HG03045 (cell line): ENCODE measurements around the gene TM9SF2.

Experiments
- ATAC-seq: cut with Tn5 transposase; IDR thresholded peaks from one replicate; pipeline ENCODE4 v1.9.1; 2021; ENCODE audit warnings: mild to moderate bottlenecking, moderate library complexity; ENCODE audit not compliant: unreplicated experiment

Gene TM9SF2

DNA sequence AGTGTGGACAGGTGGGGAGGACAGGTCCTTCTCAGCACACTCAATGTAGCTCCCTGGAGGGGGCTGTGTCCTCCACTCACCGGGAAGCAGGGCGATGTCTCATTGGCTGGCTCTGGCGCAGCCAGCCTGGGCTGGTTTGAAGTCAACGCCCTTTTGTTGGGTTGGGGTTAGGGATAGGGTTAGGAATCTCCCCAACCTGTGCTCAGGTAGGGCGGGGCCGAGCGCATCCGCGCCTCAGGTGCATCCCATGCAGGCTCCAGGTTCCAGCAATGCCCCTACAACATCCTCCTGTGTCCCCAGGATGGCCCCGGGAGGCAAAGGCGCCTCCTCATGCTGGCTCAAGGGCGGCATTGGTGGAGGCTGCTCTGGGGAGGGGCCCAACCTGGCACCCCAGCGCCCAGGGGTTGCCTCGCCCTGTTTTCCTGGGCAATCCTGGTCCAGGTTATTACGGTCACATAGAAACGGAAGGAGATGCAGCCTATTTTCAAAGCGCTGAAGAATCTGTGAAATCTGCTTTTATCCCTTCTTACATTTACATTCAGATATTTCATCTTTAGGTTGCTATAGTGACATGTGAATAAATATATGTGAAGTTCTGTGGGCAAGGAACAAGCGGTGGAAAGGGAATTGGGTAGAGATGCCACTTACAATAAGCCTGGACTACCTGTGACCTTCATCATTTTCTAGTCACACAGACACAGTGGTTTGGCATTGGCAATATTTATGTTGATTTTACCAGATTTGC lies 74.3 kb downstream of the TM9SF2 start:
- no peak for ATAC-seq

DNA sequence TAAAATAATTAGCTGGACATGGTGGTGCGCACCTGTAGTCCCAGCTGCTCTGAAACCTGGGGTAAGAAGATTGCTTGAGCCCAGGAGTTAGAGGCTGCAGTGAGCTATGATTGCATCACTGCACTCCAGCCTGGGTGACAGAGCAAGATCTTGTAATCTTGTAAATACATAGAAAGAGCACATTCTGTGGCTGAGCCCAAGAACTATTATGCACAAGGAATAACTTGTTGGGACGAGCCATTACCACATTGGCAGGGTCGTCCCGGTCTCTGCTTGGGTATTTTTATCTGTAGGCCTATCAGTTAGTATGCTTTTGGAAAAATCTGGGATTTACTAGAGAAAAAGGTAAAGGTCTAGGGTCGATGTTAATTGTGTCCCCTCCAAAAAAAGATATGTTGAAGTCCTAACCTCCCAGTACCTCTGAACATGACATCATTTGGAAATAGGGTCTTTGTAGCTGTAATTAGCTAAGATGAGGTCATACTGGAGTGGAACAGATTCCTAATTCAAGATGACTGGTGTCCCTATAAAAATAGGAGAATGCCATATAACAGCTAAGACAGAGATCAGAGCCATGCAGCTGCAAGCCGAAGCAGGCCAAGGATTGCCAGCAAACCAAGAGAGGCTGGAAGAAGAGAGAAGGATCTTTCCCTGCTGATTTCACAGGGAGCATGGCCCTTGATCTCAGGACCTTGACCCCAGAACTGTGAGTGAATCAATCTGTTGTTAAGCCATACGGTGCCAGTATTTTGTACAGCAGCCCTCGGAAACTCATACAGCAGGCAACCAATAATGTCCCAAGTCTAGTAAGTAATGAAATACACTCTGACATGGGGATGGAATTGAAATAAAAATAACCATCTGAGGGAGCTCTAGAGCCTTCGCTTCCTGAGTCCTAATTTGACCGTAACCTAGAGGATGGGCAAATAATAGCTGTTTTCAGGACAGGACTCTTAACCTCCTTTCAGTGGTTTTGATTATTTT lies 77.0 kb downstream of the TM9SF2 start:
- no peak for ATAC-seq

DNA sequence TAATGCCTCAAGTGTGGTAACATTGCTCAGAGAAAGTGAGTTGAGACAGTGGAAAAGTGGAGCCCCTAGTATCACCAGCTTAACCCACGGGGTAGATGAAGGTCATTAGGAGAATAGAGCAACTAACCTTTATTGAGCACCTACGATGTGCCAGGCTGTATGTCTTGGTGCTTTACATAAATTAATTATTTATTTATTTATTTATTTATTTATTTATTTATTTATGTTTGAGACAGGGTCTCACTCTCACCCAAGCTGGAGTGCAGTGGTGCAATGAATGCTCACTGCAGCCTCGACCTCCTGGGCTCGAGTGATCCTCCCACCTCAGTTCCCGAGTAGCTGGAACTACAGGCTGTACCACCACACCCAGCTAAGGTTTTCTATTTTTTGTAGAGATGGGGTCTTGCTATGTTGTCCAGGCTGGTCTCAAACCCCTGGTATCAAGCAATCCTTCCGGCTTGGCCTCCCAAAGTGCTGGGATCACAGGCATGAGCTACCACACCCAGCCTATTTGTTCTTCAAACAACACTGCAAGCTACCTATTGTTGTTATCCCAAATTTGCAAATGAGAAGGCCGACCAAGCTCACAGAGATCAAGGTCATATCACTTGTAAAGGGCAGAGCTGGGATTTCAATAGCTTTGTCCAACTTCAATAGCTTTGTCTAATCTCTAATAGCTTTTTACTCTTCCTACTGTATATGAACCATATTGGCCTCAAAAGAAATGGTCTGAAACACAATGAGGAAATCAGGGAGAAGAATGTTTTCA lies 79.4 kb downstream of the TM9SF2 start:
- ATAC-seq = no peak

DNA sequence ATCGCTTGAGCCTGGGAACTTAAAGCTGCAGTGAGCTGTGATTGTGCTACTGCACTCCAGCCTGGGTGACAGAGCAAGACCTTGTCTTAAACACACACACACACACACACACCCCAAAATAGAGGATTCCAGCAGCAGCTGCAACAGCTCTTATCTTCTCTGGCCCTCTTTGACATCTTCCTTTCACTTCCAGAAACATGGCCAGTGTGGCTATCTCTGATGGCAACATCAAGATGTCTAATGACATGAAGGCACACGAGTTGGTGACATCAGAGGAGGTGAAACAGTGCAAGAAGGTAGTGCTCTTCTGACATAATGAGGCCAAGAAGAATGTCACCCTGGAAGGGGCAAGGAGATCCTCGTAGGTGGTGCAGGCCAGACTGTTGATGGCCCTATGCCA lies 81.2 kb downstream of the TM9SF2 start:
- ATAC-seq = no peak

DNA sequence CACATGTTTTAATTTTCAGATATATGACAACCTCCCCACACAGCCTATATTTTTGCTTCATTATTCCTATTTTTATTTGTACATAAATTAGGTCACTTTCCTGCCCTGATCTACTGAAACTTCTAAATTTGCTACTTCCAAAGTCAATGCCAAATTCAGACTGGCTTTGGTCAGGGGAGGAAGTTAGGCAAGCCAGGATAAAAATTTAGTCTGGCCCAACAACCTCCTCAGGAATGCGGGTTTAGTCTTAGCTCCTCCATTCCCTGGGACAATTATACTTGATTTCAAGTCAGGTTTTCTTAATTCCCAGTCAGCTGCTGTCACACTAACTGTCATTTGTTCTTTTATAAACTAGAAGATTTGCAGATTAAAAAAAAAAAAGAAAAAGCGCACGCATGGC lies 84.3 kb downstream of the TM9SF2 start:
- ATAC-seq = no peak

DNA sequence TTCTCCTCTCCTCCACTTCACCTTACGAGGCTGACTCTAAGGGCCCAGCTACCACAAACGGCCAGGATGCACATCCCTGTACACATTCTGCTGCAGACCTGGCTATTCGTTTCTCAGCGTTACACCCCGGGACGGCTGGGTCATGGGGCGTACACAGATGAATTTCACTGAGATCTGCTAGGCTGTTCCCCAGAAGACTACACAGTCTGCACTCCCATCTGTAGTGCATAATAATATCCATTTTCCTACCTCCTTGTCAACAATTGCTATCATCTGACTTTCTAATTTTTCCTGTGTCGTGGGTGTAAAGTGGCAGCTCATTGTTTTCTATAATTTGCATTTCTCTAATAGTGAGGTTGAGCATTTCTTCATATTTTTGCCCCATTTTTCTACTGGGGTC lies 85.7 kb downstream of the TM9SF2 start:
- ATAC-seq = no peak

DNA sequence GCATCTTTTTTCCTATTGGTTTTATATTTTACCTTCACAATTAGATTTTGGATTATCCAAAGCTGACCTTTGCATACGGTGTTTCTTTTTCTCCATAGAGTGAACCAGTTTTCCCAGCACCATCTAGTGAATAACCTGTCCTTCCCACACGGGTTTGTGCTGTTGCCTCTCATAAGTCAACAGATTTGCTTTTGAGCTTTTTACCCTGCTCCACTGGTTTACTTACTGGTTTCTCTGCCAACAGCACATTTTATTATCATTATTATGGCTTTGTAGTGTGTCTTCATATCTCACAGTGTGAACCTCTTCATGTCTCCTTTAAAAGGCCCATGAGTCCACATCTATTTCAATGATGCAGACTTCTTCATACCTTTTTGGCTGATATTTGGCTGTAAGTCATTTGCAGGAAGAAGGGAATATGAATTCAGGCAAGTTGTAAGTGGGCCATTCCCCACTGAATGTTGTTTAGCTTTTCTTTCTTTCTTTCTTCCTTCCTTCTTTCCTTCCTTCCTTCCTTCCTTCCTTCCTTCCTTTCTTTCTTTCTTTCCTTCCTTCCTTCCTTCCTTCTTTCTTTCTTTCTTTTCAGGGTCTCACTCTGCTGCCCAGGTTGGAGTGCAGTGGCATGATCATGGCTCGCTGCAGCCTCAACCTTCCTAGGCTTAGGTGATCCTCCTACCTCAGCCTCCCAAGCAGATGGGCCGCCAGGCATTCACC lies 86.8 kb downstream of the TM9SF2 start:
- ATAC-seq = no peak

DNA sequence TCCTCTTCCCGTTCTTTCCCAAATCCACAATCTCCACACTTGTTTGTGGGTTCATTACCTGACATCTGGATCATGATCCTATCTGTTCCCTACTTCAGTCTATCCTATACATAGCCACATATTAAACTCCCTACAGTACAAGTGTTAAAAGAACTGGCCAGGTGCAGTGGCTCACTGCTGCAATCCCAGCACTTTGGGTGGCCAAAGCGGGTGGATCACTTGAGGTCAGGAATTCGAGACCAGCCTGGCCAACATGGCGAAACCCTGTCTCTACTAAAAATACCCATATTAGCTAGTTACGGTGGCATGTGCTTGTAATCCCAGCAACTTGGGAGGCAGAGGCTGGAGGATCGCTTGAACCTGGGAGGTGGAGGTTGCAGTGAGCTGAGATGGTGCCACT lies 88.3 kb downstream of the TM9SF2 start:
- ATAC-seq = no peak

DNA sequence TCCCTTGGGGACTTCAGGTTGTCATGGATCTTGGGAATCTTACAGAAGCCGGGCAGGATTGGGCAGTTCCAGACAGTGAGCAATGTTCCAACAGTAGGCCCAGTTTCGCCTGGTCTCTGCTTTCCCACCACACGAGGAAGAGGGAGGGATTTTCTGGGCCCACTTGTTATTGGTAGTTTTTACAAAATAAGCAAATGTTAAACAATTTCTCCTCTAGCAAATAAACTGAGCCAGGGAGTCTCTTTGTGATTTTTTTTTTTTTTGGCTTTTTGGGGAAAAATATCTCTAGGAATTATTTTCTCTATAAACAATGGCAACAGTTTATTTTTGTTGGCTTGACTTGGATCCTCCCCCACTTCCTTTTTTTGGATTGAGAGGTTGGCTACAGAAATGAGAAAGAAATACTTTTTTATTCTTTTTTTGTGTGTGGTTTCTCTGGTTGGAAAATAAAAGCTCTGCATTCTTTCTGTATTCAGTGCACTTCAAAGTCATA lies 89.3 kb downstream of the TM9SF2 start:
- ATAC-seq = no peak

DNA sequence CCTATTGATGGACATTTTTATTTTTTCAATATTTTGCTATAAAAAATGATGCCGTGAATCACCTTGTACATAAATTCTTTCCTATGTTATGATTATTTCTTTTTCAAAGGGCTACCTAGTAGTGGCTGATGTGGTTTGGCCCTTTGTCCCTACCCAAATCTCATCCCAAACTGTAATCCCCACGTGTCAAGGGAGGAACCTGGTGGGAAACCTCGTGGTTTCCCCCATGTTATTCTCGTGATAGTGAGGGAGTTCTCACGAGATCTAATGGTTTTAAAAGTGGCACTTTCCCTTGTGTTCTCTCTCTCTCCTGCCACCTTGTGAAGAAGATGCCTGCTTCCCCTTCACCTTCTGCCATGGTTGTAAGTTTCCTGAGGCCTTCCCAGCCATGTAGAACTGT lies 94.9 kb downstream of the TM9SF2 start:
- ATAC-seq = no peak

DNA sequence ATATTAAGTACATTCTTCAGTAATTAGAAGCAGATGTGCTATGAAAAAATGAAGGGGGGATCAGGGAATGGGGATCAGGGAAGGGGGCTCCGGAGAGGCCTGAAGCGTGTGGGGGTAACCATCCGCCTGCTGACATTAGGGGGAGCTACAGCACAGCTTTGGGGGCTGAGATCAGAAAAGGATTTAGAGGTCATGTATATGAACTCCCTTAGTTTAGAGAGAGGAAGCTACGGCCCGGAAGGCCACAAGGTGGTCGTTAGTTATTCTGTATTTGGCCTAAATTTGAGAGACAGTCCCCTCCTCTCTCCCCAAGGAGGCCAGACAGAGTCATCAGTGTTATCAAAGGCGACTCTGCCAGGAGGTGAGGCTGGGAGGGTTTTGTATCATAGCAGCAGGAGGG lies 99.0 kb downstream of the TM9SF2 start:
- no peak for ATAC-seq

DNA sequence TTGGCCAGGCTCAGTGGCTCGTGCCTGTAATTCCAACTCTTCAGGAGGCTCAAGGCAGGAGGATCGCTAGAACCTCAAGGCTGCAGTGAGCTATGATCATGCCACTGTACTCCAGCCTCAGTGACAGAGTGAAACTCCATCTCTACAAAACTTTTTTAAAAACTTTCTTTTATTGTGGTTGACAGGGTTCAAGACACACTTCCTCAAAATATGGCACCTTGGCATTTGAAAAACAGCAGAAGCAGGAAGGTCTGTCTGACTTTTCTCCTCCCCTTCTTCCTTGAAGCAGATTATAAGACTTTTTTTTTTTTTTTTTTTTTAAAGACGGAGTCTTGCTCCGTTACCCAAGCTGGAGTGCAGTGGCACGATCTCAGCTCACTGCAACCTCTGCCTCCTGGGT lies 100.3 kb downstream of the TM9SF2 start:
- no peak for ATAC-seq

DNA sequence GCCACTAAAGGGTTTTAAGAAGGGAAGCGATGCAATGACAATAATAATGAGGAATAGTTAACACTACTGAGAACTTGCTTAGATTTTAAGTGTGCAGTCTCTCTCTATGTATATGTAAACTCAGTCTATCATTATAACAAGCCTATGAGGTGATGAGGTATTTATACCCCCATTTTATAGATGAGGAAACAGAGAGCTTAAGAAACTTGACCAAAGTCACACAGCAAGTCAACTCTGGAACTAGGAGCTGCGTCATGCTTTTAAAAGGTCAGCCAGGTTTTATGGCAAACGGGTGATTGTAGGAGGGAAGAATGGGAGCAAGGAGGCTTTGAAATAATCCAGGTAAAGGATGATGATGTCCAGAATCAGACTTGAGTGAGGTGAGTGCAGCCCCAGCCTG lies 103.4 kb downstream of the TM9SF2 start:
- ATAC-seq = no peak

DNA sequence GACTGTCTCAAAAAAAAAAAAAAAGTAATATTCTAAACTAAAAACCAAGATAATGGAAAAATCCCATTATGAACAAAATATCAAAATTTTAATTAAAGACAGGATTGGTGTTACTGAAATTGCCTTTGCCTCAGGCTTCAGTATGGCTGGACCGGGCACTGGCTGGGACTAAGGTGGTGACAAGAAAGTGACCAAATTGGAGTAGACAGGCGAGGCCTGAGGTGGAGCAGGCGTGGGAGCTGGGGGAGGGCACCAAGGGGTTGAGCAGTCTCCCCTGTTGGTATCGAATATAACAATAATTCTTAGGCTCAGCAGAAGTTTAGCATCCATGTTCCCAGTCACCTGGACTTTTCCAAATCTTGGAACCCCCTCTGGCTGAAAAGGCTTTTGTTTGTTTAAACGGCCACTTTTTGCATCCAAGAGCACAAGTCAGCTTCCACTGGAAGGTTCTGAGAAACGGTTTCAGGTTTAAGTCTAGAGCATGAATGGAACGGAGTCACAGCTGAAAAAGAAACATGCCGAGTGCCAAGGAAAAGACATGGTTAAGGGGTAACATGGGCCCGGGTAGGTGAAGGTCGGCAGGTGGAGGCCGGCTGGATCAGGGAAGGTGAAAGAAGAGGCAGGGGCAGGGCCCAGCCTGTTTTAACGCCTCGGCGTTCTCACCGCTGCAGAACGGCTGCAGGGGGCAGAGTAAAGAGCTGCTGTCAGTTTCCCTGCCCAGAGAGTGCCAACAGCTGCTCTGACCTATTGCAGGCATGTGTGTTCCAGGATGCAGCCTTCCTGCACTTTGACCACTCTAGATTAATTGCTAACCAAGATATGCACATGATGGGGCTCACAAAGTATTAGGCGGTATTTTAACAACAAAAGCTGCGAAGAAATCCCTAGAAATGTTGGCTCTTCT lies 104.4 kb downstream of the TM9SF2 start:
- peak; percentile 71 for ATAC-seq

DNA sequence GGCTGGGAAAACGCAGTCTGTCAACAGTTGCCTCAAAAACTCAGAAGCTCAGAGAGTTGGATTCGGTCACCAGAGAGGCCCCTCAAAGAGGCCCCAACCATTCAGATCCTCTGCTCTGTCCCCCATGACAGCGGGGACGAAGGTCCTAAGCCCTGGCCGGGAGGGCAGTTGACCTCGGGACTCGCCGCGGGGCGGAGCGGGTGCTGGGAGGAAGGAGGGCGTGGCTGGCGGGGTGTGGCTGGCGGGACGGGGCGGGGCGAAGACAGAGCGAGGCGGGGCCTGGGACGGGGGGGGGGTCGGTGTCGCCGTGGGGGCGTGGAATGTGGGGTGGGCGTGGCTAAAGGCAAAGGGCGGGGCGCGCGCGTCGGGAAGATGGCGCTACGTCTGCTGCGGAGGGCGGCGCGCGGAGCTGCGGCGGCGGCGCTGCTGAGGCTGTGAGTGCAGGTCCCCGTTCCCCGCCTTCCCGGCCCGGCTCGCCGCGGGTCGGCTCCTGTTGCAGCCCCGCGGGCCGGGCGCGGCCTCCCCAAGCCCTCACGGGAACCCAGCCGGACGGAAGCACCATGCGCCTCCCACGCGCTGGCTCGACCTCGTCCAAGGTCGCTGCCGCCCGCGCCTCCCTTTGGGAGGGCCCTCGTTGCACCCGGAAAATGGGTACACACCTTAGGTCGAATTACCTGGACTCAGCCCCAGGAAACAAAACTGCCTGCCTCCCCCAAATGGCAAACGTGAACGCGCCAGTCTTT lies 105.2 kb downstream of the TM9SF2 start, which contains the start of gene CLYBL:
TSS of gene CLYBL (plus strand) at position 367 of the 743 bp plus-strand sequence.
- ATAC-seq = peak; percentile 83

DNA sequence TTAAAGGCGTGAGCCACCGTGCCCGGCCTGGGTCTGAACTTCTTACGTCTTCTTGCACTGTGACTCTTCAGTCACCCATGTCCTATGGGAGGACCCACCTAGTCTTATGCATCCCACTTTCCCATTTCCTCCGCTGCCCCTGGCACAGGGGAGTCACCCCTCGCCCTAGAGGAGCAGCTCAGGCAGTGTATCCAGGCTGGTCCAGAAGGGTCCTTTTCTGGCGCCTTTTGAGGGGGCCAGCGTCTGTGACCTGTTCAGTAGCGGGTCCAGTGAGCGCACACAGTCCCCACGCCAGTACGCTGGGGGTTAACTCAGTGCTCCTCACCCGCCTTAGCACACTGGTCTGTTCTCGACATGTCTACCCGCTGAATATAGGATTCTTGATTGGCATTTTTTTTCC lies 107.1 kb downstream of the TM9SF2 start:
- no peak for ATAC-seq

DNA sequence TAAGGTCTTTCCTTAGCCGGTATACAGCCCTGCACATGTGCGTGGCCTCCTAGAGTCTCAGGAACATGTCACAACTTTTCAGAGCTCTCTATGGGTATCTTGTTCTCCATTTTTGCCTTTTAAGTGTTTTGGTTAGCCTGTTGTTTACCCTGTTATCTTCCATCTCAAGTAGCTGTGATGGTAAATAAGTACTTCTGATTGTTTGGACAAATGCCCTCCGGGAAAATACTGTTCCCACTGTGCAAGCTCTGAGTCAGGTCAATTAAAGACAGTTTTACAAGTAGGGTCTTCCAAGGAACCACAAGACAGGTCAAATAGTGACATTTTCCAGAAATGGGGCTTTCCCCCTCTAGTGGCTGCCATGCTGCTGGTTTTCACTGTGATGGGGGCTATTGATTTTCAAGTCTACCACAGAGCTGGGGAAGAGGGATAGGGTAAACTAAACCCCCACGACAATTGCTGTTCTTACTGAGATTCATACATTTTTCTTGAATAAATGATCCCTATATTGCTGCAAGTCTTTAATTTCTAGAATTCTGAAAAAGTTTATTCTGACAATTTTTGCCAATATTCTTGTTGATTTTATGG lies 109.5 kb downstream of the TM9SF2 start:
- ATAC-seq = no peak
